A549 (cell line): ENCODE data around the gene TAAR5. TPM values are rescaled to one million over a fixed set of nuclear protein-coding genes. Genes with fewer than 3 reads are reported as not detected.

Source experiments
- ATAC-seq, 2 experiments: fragments of 200-7000 bp in 1 of 2; fragments of >200 bp in 1 of 2; cut with Nextera tagmentation in 1 of 2; cut with Tn5 transposase in 1 of 2; 3 replicates each; pipeline versions ENCODE4 v1.8.0 to v1.9.1; 2018 to 2020; ENCODE audit warnings: mild to moderate bottlenecking in 1 of 2, moderate library complexity in 1 of 2
- CTCF ChIA-PET: fragments of 300-600 bp; sonication (Branson Sonifier 250); formaldehyde crosslinking; extraction: SDS; loops from one replicate; lab custom pipeline; 2021; ENCODE audit warnings: antibody characterized with exemption, inconsistent platforms; lab: Yijun Ruan, JAX
- POLR2A ChIA-PET: fragments of 350-600 bp; formaldehyde crosslinking; extraction: SDS; loops from one replicate; lab custom pipeline; 2021; ENCODE audit warnings: antibody characterized with exemption, inconsistent platforms; lab: Yijun Ruan, JAX
- DNase-seq, 2 experiments: peaks; one replicate each; pipeline versions ENCODE4 v3.0.0 to v3.0.0-alpha.2; 2011 to 2016; ENCODE audit warnings: low read depth in 1 of 2, low spot score in 1 of 2
- FAIRE-seq: peaks from 2 replicates; lab custom pipeline; 2011; peaks lifted over from hg19 to GRCh38; lab: Jason Lieb, UNC
- H3K27ac ChIP-seq, 2 experiments: fragments of >200 bp; sonication (Bioruptor Twin); formaldehyde crosslinking; 3 replicates each; pipeline ENCODE4 v1.5.1; 2016 to 2017
- H3K4me1 ChIP-seq: fragments of >200 bp; sonication (Bioruptor Twin); formaldehyde crosslinking; 3 replicates; pipeline ENCODE4 v1.6.1; 2016
- H3K4me2 ChIP-seq: fragments of >200 bp; sonication (Bioruptor Twin); formaldehyde crosslinking; 3 replicates; pipeline ENCODE4 v1.6.1; 2016
- H3K4me3 ChIP-seq: fragments of >200 bp; sonication (Bioruptor Twin); formaldehyde crosslinking; 3 replicates; pipeline ENCODE4 v1.5.1; 2016
- H3K9me3 ChIP-seq: fragments of >200 bp; sonication (Bioruptor Twin); formaldehyde crosslinking; 3 replicates; pipeline ENCODE4 v1.6.1; 2016
- BHLHE40 ChIP-seq: IDR thresholded peaks from 2 replicates; pipeline ENCODE4 v1.6.1; 2012; ENCODE audit warnings: low read depth, low read length, inconsistent platforms
- CBX2 ChIP-seq: fragments of 200-600 bp; sonication (generic); IDR thresholded peaks from 2 replicates; pipeline ENCODE4 v1.6.1; 2016; ENCODE audit warnings: low read depth, mild to moderate bottlenecking, borderline replicate concordance
- CBX8 ChIP-seq: fragments of 200-600 bp; sonication (generic); IDR thresholded peaks from 2 replicates; pipeline ENCODE4 v1.6.1; 2016
- EHMT2 ChIP-seq: fragments of 200-600 bp; sonication (generic); IDR thresholded peaks from 2 replicates; pipeline ENCODE4 v1.6.1; 2016; ENCODE audit warnings: antibody characterized with exemption, low read depth, mild to moderate bottlenecking, moderate library complexity
- EP300 ChIP-seq, 2 experiments: fragments of >200 bp; sonication (Bioruptor Twin); formaldehyde crosslinking; IDR thresholded peaks; 2 replicates in 1 of 2; 3 replicates in 1 of 2; pipeline ENCODE4 v1.6.1; 2016 to 2017
- ESRRA ChIP-seq: fragments of 150-350 bp; IDR thresholded peaks from 2 replicates; pipeline ENCODE4 v1.6.1; 2014; ENCODE audit warnings: mild to moderate bottlenecking, low read length, borderline replicate concordance
- FOSB ChIP-seq: fragments of 250-450 bp; sonication (Bioruptor Pico); IDR thresholded peaks from 2 replicates; pipeline ENCODE4 v1.5.0; 2020; ENCODE audit warnings: mild to moderate bottlenecking, moderate library complexity
- FOSL2 ChIP-seq, 2 experiments: fragments of 450-650 bp in 1 of 2; fragments of >200 bp in 1 of 2; sonication (Bioruptor Twin) in 1 of 2; formaldehyde crosslinking; IDR thresholded peaks; 2 replicates each; pipeline versions ENCODE4 v1.5.0 to v1.6.1; 2016 to 2020; ENCODE audit warnings: mild to moderate bottlenecking in 1 of 2, moderate library complexity in 1 of 2
- FOXS1 ChIP-seq: fragments of 250-450 bp; sonication (Bioruptor Pico); IDR thresholded peaks from 2 replicates; pipeline ENCODE4 v1.5.0; 2020; ENCODE audit warnings: mild to moderate bottlenecking, moderate library complexity
- HEYL ChIP-seq: fragments of 250-450 bp; sonication (Bioruptor Pico); IDR thresholded peaks from 2 replicates; pipeline ENCODE4 v1.8.0; 2021; ENCODE audit warnings: mild to moderate bottlenecking, moderate library complexity
- HOXA7 ChIP-seq: fragments of 250-450 bp; sonication (Bioruptor Pico); IDR thresholded peaks from 2 replicates; pipeline ENCODE4 v1.5.0; 2020; ENCODE audit warnings: mild to moderate bottlenecking, moderate library complexity
- HOXB13 ChIP-seq: fragments of 250-450 bp; sonication (Bioruptor Pico); IDR thresholded peaks from 2 replicates; pipeline ENCODE4 v1.5.0; 2020; ENCODE audit warnings: low read depth, mild to moderate bottlenecking, moderate library complexity
- KDM1A ChIP-seq: fragments of 200-600 bp; sonication (generic); IDR thresholded peaks from 2 replicates; pipeline ENCODE4 v1.6.1; 2016; ENCODE audit warnings: low read depth, mild to moderate bottlenecking
- MAFK ChIP-seq: fragments of 450-650 bp; IDR thresholded peaks from 2 replicates; pipeline ENCODE4 v1.6.1; 2014; ENCODE audit not compliant: partially characterized antibody
- MAZ ChIP-seq: fragments of 150-350 bp; IDR thresholded peaks from 2 replicates; pipeline ENCODE4 v1.6.1; 2014; ENCODE audit warnings: antibody characterized with exemption, low read depth, low read length, borderline replicate concordance
- MYC ChIP-seq: IDR thresholded peaks from 2 replicates; pipeline ENCODE4 v1.6.1; 2012; ENCODE audit warnings: mild to moderate bottlenecking, inconsistent platforms, low read length, improper control_type of control experiment, borderline replicate concordance
- PHF8 ChIP-seq: fragments of 200-600 bp; sonication (generic); IDR thresholded peaks from 2 replicates; pipeline ENCODE4 v1.6.1; 2016; ENCODE audit warnings: low read depth, mild to moderate bottlenecking, antibody characterized with exemption, moderate library complexity, borderline replicate concordance
- POLR2A ChIP-seq: IDR thresholded peaks from 2 replicates; pipeline ENCODE4 v1.6.1; 2012; ENCODE audit warnings: mild to moderate bottlenecking, low read length
- POLR2AphosphoS2 ChIP-seq: conservative IDR thresholded peaks from 2 replicates; pipeline ENCODE4 v1.6.1; 2012; ENCODE audit warnings: low read length, improper control_type of control experiment, inconsistent platforms
- RARB ChIP-seq: fragments of 250-450 bp; sonication (Bioruptor Pico); IDR thresholded peaks from 2 replicates; pipeline ENCODE4 v1.8.0; 2021; ENCODE audit warnings: mild to moderate bottlenecking, moderate library complexity
- RFX5 ChIP-seq: fragments of 450-650 bp; IDR thresholded peaks from 2 replicates; pipeline ENCODE4 v1.7.1; 2014; ENCODE audit warnings: antibody characterized with exemption, mild to moderate bottlenecking, moderate library complexity
- SREBF2 ChIP-seq: fragments of 450-650 bp; IDR thresholded peaks from 2 replicates; pipeline ENCODE4 v1.6.1; 2014; ENCODE audit warnings: mild to moderate bottlenecking, moderate library complexity
- ZC3H11A ChIP-seq: fragments of 450-650 bp; IDR thresholded peaks from 2 replicates; pipeline ENCODE4 v1.6.1; 2014; ENCODE audit warnings: antibody characterized with exemption, mild to moderate bottlenecking
- WGBS: methylation state at CpG from one replicate; pipeline ENCODE4 v1.1.6; 2017; ENCODE audit errors: missing lambda C conversion rate; 5-methylcytosine and 5-hydroxymethylcytosine counted together
- polyA plus RNA-seq, 4 experiments: library from polyadenylated mRNA; depleted of rRNA in 3 of 4; stranded (reverse); fragments of >200 nt; fragmentation: RNase III in 1 of 4; extraction: RNeasy Plus Mini Kit Qiagen cat#74134 plus additional on column Dnase treatment in 1 of 4; gene quantifications; 2 replicates in 3 of 4; 3 replicates in 1 of 4; pipeline ENCODE4 v1.2.3, GENCODE V29; 2011 to 2017
- TF ChIP-seq, protein P1 (sequence below): fragments of >200 bp; sonication (Bioruptor Twin); formaldehyde crosslinking; IDR thresholded peaks from 2 replicates; pipeline ENCODE4 v1.6.1; 2016
- TF ChIP-seq, protein P2 (sequence below): fragments of 250-450 bp; sonication (Bioruptor Pico); IDR thresholded peaks from 2 replicates; pipeline ENCODE4 v1.5.0; 2021; ENCODE audit warnings: mild to moderate bottlenecking, moderate library complexity, borderline replicate concordance
- TF ChIP-seq, protein P3 (sequence below): IDR thresholded peaks from 2 replicates; pipeline ENCODE4 v1.6.1; 2012; ENCODE audit warnings: low read depth, borderline replicate concordance

Gene TAAR5
- polyA plus RNA-seq, 2 of the 4 experiments (the other 2 are of a cell fraction), result not detected

DNA sequence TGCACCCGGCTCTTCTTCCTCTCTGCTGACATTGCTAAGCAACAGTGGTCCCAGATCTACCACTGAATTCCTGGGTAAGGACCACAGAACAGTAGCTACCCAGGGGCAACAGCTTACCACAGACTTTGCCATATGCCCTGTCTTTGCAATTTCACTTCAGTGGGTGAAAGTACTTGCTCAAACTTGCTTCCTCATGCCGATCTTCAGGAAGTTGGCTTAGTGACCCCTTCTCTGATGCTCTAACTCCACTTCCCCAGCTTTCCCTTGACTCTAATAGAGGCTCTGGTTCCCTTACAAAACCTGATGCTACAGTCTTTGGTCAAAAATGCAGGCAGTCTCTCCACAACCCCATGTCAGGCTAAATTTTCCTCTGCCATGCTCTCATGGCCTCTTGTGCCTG is 3.3 kb upstream of the TAAR5 start (continued):
- TF ChIP-seq HOXB13 (CRISPR knock-in tag), result no peak
- no peak for TF ChIP-seq HEYL (CRISPR knock-in tag)
- TF ChIP-seq RFX5, result no peak

DNA sequence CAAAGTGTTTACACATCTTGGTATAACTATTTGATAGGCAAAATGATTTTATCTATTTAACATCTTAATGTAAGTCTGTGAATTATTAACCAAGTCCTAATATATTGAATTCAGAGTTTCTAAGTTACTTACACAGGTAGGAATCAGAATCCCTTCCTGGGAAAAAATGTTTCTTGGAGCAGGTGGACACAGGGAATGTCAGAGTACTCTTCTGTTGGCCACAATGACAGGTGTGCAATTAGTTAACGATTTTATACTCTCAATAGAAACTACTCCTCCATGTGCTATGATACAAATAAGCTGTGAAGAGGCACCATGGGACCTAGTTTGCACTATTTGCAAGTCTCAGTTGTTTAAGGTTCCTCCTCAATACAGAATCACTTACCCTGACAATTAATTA is 821 bp upstream of the TAAR5 start:
- H3K27ac ChIP-seq, result no peak overlapping the region
- FAIRE-seq (no peak), DNase-seq (no peak), ATAC-seq (no peak)
- CTCF ChIA-PET, result no interaction called here
- no peak for TF ChIP-seq POLR2AphosphoS2
- no peak for TF ChIP-seq SREBF2
- TF ChIP-seq KDM1A, result no peak
- POLR2A ChIA-PET, result no interaction called here
- no peaks in the 10 kb centered on the region for H3K9me3 ChIP-seq
- 0% methylated on average over 1 of the region's 1 CpG for WGBS
- H3K4me1 ChIP-seq, result no peaks in the 10 kb centered on the region
- no peak overlapping the region for H3K4me3 ChIP-seq
- H3K4me2 ChIP-seq, result no peak overlapping the region

DNA sequence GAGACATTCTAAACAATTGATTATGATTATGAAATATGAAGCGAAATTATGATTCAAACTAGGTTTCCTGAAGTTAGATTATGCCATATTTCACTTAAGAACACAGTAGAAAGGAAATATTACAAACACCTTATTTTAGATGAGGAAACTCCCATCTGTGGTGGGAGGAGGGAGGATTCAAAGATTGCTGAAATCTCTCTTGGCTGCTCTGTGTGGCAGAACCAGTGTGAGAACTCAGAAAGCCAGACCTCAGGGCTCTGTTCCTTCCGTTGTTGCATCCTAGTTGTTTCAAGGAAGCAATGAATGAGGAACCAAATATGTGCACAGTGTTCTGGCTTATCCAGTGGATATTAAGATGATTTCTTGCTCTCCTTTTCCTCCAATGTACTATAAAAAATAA is 2.1 kb downstream of the TAAR5 start:
- H3K4me3 ChIP-seq, result no peak overlapping the region
- CTCF ChIA-PET, result no interaction called here
- H3K9me3 ChIP-seq, result no peaks in the 10 kb centered on the region
- FAIRE-seq, result no peak
- no peak for DNase-seq
- TF ChIP-seq RFX5, result no peak
- no peak for TF ChIP-seq SREBF2
- no peak for TF ChIP-seq MAZ
- no peak for TF ChIP-seq PHF8
- TF ChIP-seq CBX8, result no peak
- TF ChIP-seq, protein P1, sequence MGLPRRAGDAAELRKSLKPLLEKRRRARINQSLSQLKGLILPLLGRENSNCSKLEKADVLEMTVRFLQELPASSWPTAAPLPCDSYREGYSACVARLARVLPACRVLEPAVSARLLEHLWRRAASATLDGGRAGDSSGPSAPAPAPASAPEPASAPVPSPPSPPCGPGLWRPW, result no peak
- TF ChIP-seq ZC3H11A, result no peak
- TF ChIP-seq POLR2A, result no peak
- no peak for TF ChIP-seq EHMT2
- TF ChIP-seq HOXB13 (CRISPR knock-in tag), result no peak
- no peak for TF ChIP-seq FOSB
- no peak for TF ChIP-seq ESRRA
- TF ChIP-seq RARB (CRISPR knock-in tag), result no peak
- TF ChIP-seq FOXS1 (CRISPR knock-in tag), result no peak
- H3K4me2 ChIP-seq, result no peak overlapping the region
- no peak overlapping the region for H3K27ac ChIP-seq
- POLR2A ChIA-PET, result no interaction called here
- H3K4me1 ChIP-seq, result no peaks in the 10 kb centered on the region
- ATAC-seq, result no peak
- 0% methylated on average over 2 of the region's 2 CpGs for WGBS

DNA sequence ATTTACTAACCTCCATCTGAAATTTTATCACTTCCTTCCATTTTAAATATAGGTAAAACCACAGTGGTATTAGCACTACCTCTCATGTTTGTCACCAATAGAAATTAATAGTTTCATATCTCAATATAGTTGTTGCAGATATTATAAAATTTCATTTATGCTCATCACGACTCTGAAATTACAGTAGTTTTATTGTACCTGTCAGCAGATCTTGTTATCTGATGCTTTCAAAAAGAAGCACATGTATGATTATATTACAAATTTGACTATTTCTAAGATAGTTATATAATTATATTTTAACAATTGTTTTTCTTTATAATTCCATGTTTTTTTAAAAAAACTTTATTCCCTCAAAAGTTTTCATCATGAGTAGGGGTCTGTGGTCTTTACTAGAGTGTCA is 4.8 kb downstream of the TAAR5 start:
- WGBS, result 13% methylated on average over 1 of the region's 1 CpG
- ChIA-PET POLR2A (no interaction called here), CTCF (no interaction called here)
- Histone ChIP-seq H3K4me1 (no peaks in the 10 kb centered on the region), H3K27ac (no peak overlapping the region), H3K9me3 (no peaks in the 10 kb centered on the region), H3K4me2 (no peak overlapping the region), H3K4me3 (no peak overlapping the region)
- TF ChIP-seq MAZ (no peak), MAFK (peak; percentile 21)
- DNase-seq (no peak), ATAC-seq (no peak), FAIRE-seq (no peak)

DNA sequence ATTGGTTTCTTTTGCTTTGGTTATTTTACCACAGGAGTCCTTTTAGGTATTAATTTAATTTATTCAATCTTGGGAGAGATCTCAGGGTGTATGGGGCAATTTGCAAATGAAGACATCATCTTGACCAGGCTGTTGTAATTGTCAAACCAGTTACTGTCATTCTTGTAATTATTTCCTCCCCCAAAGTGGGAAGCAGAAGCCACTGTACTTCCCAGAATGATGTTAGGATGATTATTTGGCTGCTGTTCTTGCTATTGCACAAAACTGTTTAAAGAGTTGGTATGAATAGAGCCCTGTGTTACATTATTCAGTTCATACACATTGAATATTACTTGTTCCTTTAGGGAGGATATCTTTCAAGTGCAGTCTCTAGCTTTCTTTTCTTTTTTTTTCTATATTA is 17.8 kb downstream of the TAAR5 start:
- Histone ChIP-seq H3K9me3 (no peaks in the 10 kb centered on the region), H3K4me3 (no peak overlapping the region), H3K4me2 (no peak overlapping the region), H3K27ac (no peak overlapping the region), H3K4me1 (no peaks in the 10 kb centered on the region)
- POLR2A ChIA-PET, result no interaction called here
- TF ChIP-seq, protein P2, sequence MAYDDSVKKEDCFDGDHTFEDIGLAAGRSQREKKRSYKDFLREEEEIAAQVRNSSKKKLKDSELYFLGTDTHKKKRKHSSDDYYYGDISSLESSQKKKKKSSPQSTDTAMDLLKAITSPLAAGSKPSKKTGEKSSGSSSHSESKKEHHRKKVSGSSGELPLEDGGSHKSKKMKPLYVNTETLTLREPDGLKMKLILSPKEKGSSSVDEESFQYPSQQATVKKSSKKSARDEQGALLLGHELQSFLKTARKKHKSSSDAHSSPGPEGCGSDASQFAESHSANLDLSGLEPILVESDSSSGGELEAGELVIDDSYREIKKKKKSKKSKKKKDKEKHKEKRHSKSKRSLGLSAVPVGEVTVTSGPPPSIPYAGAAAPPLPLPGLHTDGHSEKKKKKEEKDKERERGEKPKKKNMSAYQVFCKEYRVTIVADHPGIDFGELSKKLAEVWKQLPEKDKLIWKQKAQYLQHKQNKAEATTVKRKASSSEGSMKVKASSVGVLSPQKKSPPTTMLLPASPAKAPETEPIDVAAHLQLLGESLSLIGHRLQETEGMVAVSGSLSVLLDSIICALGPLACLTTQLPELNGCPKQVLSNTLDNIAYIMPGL, result no peak
- TF ChIP-seq MYC, result no peak
- TF ChIP-seq, protein P3, sequence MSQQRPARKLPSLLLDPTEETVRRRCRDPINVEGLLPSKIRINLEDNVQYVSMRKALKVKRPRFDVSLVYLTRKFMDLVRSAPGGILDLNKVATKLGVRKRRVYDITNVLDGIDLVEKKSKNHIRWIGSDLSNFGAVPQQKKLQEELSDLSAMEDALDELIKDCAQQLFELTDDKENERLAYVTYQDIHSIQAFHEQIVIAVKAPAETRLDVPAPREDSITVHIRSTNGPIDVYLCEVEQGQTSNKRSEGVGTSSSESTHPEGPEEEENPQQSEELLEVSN, result no peak
- no peak for TF ChIP-seq FOSL2 (IDR thresholded peaks at IDR 0.05)
- no peak for TF ChIP-seq FOSL2 (CRISPR knock-in tag; IDR thresholded peaks at IDR 0.05)
- no peak for TF ChIP-seq RARB (CRISPR knock-in tag)
- TF ChIP-seq POLR2AphosphoS2, result no peak
- no peak for TF ChIP-seq CBX2
- no peak for TF ChIP-seq ESRRA
- no peak for TF ChIP-seq BHLHE40
- TF ChIP-seq EP300 (IDR thresholded peaks at IDR 0.05), result no peak
- no peak for TF ChIP-seq HOXA7 (CRISPR knock-in tag)
- ATAC-seq (no peak), FAIRE-seq (no peak), DNase-seq (no peak)
- CTCF ChIA-PET, result no interaction called here
